Bladder microvascular endothelial cell (primary cell): ENCODE measurements around the gene BNIP5. TPM values are rescaled to one million over a fixed set of nuclear protein-coding genes. Genes with fewer than 3 reads are reported as not detected.

ENCODE experiments used
- total RNA-seq: library from RNA; depleted of rRNA; stranded (reverse); fragments of >200 nt; gene quantifications from 2 replicates; pipeline ENCODE4 v1.2.3, GENCODE V29; 2014

The BNIP5 gene, protein sequence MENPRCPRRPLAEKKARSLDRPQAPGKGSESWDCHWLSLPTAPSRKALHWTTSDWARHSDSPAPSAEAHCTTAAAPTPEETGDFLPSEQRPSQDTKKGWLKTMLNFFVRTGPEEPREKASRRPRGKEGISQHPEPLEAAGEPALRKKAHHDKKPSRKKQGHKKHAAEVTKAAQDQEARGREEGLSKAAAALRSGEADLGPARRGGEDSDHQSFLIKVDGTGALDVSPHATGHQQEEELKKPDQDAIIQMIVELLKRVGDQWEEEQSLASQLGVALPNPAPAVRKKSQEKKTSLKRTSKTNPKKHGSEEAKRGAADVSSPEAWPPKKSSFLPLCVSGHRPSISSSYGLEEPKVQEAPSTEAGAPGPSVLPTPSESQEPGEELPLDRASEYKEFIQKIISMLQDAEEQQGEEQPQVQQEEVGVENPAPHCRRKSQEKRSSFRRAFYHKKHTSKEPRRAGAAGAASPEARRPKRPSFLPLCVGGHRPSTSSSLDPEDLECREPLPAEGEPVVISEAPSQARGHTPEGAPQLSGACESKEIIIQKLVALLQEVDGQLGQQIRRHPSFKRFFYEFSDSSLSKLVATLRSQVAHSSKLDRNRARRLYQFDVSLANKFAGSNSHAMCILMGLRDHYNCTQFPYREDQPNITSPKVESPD
- total RNA-seq = not detected in 2 replicates

DNA sequence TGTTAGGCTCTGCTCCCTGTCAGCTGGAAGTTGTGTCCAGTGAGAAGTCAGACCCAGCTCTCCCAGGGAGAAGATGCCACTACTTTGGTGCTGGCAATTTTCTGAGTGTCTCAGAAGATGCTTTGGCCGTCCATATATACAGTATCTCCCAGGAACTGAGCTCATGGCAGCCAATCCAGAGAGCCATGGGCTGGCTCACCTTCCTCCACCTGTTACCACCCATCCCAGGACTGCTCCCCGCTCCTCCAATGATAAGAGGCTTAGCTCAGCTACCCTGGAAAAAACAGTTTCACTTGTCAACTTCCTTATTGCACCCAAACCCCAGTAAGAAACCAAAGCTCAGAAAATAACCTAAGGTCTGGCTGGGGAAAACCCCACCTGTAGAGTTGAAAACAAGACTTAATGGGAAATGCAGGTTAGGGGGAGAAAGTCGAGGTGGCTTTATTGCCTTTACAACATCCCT, at the start of gene BNIP5:
Gene BNIP5 (minus strand): TSS at position 110 of the 463 bp plus-strand sequence. CDS start 6,198 bp downstream, outside the sequence.

DNA sequence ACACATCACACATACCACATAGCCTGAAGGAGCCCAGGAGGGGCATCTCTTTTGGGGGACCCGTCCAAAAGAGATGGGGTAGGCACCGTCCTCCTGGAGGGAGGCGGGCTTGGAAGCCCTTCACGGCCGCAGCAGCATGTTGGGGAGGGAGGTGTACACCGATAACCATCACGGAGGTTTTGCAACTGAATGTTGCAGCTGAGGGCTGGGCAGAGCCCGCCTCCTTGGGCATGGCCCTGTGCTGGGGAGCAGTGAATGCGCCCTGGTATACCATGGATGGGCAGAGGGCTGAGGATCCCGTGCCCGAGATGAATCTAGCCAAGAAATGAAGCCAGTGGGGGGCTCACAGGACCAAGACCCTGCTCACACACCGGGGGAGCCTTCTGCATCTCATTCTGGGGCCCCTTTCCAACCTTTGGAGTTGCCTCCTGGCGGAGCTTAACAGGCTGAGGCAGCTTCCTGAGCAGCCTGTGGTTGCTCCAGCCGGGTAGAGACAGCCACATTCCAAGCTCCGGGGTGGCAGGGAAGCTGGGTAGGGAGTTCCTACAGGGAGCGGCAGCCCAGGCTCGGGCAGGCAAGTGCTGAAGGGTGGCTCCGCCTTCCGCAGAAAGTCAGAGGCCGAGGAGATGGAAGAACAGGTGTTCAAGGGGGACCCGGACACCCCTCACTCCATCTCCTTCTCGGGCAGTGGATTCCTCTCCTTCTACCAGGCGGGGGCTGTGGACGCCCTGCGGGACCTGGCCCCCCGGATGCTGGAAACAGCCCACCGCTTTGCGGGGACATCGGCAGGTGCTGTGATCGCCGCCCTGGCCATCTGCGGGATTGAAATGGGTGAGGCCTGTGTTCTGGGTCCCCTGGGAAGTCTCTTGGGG, 66.6 kb downstream of the BNIP5 start, which contains the start of gene PNPLA1:
Gene PNPLA1 (plus strand): TSS at position 227 of the 872 bp plus-strand sequence. CDS start 400 bp downstream, at position 627.

Other genes with a start within 250 kb of the BNIP5 start
- gene MAPK13, start 206.4 kb downstream of the BNIP5 start, total RNA-seq = 2.4 and 5.0 TPM in 2 replicates
- gene BRPF3, start 140.1 kb downstream of the BNIP5 start, total RNA-seq = 7.1 and 19.0 TPM in 2 replicates
- gene PNPLA1, start 66.8 kb downstream of the BNIP5 start, total RNA-seq = not detected in 2 replicates
- 0.16 and 0.31 TPM in 2 replicates for gene ETV7, start 50.8 kb upstream of the BNIP5 start, total RNA-seq
- under 0.01 TPM in 1 of 2 replicates, not detected in the other for gene PXT1, start 106.0 kb upstream of the BNIP5 start, total RNA-seq
- gene KCTD20, start 106.1 kb upstream of the BNIP5 start, total RNA-seq = 55.9 and 110 TPM in 2 replicates
- gene STK38, start 210.6 kb upstream of the BNIP5 start, total RNA-seq = 11.2 and 20.6 TPM in 2 replicates